Amygdala (tissue), 56 donors: Measurements from ENCODE around the gene NT5DC3.
A peak's percentile ranks its signal among the peaks of the same experiment; 100 is the strongest.
"Not testable (repeated sequence)": the region's sequence is repeated elsewhere in the genome, so short reads cannot be mapped to it uniquely, and the experiment has no call there.

Experiments used
- DNase-seq, 56 donors: peaks; one replicate each; lab custom pipeline; 2025; lab: John Stamatoyannopoulos, UW

NT5DC3 gene

GRCh38 chr12:103812789-103813188 is 28.2 kb downstream of the NT5DC3 start:
- no peak for DNase-seq

GRCh38 chr12:103811791-103812190 is 29.2 kb downstream of the NT5DC3 start:
- no peak for DNase-seq

GRCh38 chr12:103810111-103810510 is 30.9 kb downstream of the NT5DC3 start:
- no peak for DNase-seq

GRCh38 chr12:103809639-103810038 is 31.4 kb downstream of the NT5DC3 start:
- not testable (repeated sequence) for DNase-seq

GRCh38 chr12:103809154-103809553 is 31.9 kb downstream of the NT5DC3 start:
- no peak for DNase-seq

- DNase-seq, result no peak
These were observed 32.7 kb downstream of the NT5DC3 start for GRCh38 chr12:103808239-103808880.

- DNase-seq, result no peak
These were observed 33.3 kb downstream of the NT5DC3 start for GRCh38 chr12:103807561-103808238.

GRCh38 chr12:103806803-103807202 is 34.2 kb downstream of the NT5DC3 start:
- DNase-seq, result no peak

- no peak for DNase-seq
These were observed 35.2 kb downstream of the NT5DC3 start for GRCh38 chr12:103805655-103806360.

- DNase-seq, result no peak
These were observed 37.2 kb downstream of the NT5DC3 start for GRCh38 chr12:103803847-103804246.

- DNase-seq, result peak in 1 of 56 donors; percentile 43
These were observed 38.5 kb downstream of the NT5DC3 start for GRCh38 chr12:103802586-103802886.

- DNase-seq, result peak in 3 of 56 donors; percentile 9 to 43 (median 11)
These were observed 39.1 kb downstream of the NT5DC3 start for GRCh38 chr12:103801709-103802585.

GRCh38 chr12:103799857-103800771 is 40.9 kb downstream of the NT5DC3 start:
- DNase-seq, result peak in 43 of 56 donors; percentile 2 to 81 (median 25)

- no peak for DNase-seq
These were observed 41.6 kb downstream of the NT5DC3 start for GRCh38 chr12:103799504-103799856.

- no peak for DNase-seq
These were observed 42.4 kb downstream of the NT5DC3 start for GRCh38 chr12:103798586-103798985.

- no peak for DNase-seq
These were observed 46.5 kb downstream of the NT5DC3 start for GRCh38 chr12:103794309-103795213.

- DNase-seq, result no peak
These were observed 47.5 kb downstream of the NT5DC3 start for GRCh38 chr12:103793512-103794045.

GRCh38 chr12:103793046-103793445 is 48.0 kb downstream of the NT5DC3 start:
- no peak for DNase-seq
